CD1c-positive myeloid dendritic cell (primary cell): ENCODE measurements around the gene SCUBE1.
A peak's percentile ranks its signal among the peaks of the same experiment; 100 is the strongest.

Source experiments
- DNase-seq: peaks from one replicate; pipeline ENCODE4 v3.0.0-alpha.2; 2016; ENCODE audit errors: extremely low spot score

SCUBE1 gene

GRCh38 chr22:43199541-43199940, 143.6 kb downstream of the SCUBE1 start:
- no peak for DNase-seq

- DNase-seq: no peak
Observed at GRCh38 chr22:43198936-43199335, 144.2 kb downstream of the SCUBE1 start.

GRCh38 chr22:43198126-43198525, 145.0 kb downstream of the SCUBE1 start:
- DNase-seq: no peak

- DNase-seq: no peak
Observed at GRCh38 chr22:43197271-43197941, 145.8 kb downstream of the SCUBE1 start.

- no peak for DNase-seq
Observed at GRCh38 chr22:43191831-43192230, 151.3 kb downstream of the SCUBE1 start.

- no peak for DNase-seq
Observed at GRCh38 chr22:43188829-43189545, 154.2 kb downstream of the SCUBE1 start.

GRCh38 chr22:43187171-43188099, 155.7 kb downstream of the SCUBE1 start:
- DNase-seq: peak; percentile 97

- peak; percentile 77 for DNase-seq
Observed at GRCh38 chr22:43186272-43187170, 156.7 kb downstream of the SCUBE1 start, which contains the start of gene TTLL12. TTLL12 (minus strand) TSS chr22:43187134; CDS start chr22:43187069, 65 bp downstream.

GRCh38 chr22:43185860-43186261, 157.3 kb downstream of the SCUBE1 start:
- no peak for DNase-seq

GRCh38 chr22:43183496-43184277, 159.5 kb downstream of the SCUBE1 start:
- peak; percentile 67 for DNase-seq

GRCh38 chr22:43182726-43183125, 160.4 kb downstream of the SCUBE1 start:
- DNase-seq: no peak

GRCh38 chr22:43182118-43182517, 161.1 kb downstream of the SCUBE1 start:
- DNase-seq: no peak

GRCh38 chr22:43181321-43182076, 161.7 kb downstream of the SCUBE1 start:
- no peak for DNase-seq

- DNase-seq: no peak
Observed at GRCh38 chr22:43180670-43181069, 162.5 kb downstream of the SCUBE1 start.

GRCh38 chr22:43179911-43180195, 163.3 kb downstream of the SCUBE1 start:
- DNase-seq: no peak

GRCh38 chr22:43179146-43179910, 163.8 kb downstream of the SCUBE1 start:
- DNase-seq: no peak

- no peak for DNase-seq
Observed at GRCh38 chr22:43177479-43177878, 165.7 kb downstream of the SCUBE1 start.

GRCh38 chr22:43176090-43176489, 167.1 kb downstream of the SCUBE1 start:
- DNase-seq: no peak

GRCh38 chr22:43174941-43175531, 168.1 kb downstream of the SCUBE1 start:
- no peak for DNase-seq
